ENCODE results near the gene PLCB2. TPM values are rescaled to one million over a fixed set of nuclear protein-coding genes. Genes with fewer than 3 reads are reported as not detected.

Gene PLCB2
- total RNA-seq, 4 donors from 2014 or later = 1.5 to 13.5 (median 8.8) TPM

GRCh38 chr15:40248006-40248783, 59.5 kb downstream of the PLCB2 start:
- Histone ChIP-seq H3K4me3 (no peak overlapping the region), H3K9me3 (no peaks in the 10 kb centered on the region), H3K27ac (no peak overlapping the region), H3K36me3 (no peaks in the 10 kb centered on the region), H3K4me1 (peaks cover 0 to 17% (median 8%) of the 10 kb centered on the region in 3 donors), H3K27me3 (peaks cover 11% of the 10 kb centered on the region)
- 20 to 53% methylated on average over 1 to 6 of the region's 17 CpGs for WGBS, 2 donors (ENCODE audit: low coverage in 1 of 2)
- ATAC-seq = no peak
- TF ChIP-seq CTCF (IDR thresholded peaks at IDR 0.05) = no peak
- TF ChIP-seq POLR2AphosphoS5 (IDR thresholded peaks at IDR 0.05) = no peak
- no peak for TF ChIP-seq POLR2A (IDR thresholded peaks at IDR 0.05)
- TF ChIP-seq EP300 (IDR thresholded peaks at IDR 0.05) = no peak

DNA sequence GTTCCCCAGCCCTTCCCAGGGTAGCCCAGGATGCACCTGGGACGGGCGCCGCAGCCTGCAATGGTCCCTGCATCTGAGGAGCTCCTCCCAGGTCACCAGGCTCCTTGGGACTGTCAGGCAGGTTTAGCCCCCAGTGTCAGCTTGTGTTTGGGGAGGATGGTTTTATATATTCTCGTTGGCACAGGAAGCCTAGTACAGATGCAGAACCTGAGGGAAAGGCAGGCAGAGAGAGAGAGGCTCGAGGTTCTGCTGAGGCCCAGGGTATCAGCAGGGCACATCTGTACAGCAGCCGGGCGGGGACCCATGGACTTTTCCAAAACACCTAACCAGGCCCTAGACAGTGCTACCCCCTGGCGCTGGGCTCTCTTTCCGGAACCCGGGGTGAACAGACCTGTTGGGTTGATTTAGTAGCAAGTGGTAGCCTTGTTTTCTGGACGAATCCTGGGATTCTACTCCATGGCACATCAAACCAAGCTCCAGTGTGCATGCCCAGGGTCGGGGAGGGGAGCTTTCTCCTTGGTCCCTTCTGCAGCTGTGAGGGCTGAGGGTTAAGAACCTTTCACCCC, 60.2 kb downstream of the PLCB2 start:
- H3K27me3 ChIP-seq = peaks cover 4% of the 10 kb centered on the region
- ATAC-seq = no peak
- H3K36me3 ChIP-seq = no peaks in the 10 kb centered on the region
- peaks cover 0 to 10% (median 3%) of the 10 kb centered on the region in 3 donors for H3K4me1 ChIP-seq
- TF ChIP-seq POLR2AphosphoS5 (IDR thresholded peaks at IDR 0.05) (no peak), EP300 (IDR thresholded peaks at IDR 0.05) (no peak), CTCF (IDR thresholded peaks at IDR 0.05) (no peak), POLR2A (IDR thresholded peaks at IDR 0.05) (no peak)
- H3K9me3 ChIP-seq = no peaks in the 10 kb centered on the region
- WGBS, 2 donors (ENCODE audit: low coverage in 1 of 2) = 93 to 97% methylated on average over 3 to 6 of the region's 12 CpGs
- no peak overlapping the region for H3K27ac ChIP-seq
- no peak overlapping the region for H3K4me3 ChIP-seq

DNA sequence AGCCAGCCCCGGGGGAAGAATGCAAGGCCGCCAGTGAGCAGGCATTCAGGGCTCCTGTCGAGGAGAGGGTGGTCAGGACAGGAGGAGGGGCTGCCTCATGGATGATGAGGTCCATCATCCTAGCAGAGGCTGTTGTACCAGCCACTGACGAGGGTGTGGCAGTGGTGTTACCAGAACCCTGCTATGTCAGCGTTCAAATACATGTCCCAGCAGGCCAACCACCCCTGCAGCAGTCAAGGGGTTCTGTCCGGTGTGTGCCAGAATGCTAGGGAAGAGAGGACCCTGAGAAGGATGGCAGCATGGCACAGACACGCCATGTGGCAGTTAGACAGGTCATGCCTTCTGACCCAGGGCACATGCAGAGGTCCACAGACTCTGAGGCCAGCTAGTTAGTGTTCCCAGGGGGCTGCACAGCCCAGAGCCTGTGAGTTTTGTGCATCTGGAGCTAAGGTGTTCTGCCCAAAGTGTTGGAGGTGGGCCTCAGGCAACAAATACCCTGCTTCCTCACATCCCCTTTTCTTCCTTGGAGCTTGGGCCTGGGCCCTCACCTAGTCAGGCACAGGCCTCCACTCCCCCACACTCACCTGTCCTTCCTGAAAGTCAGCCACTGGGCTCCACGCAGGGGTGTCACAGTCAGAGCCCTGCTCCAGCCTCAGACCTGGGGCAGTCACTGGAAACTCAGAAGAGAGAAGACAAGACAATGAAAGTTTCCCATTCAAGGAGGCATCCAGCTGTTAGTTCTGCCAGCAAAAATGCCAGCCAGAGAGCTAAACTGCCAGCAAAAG, 61.0 kb downstream of the PLCB2 start:
- no CpG with 5 or more reads among the region's 8 CpGs for WGBS, 2 donors (ENCODE audit: low coverage in 1 of 2)
- no peak for ATAC-seq
- Histone ChIP-seq H3K36me3 (no peaks in the 10 kb centered on the region), H3K4me3 (no peak overlapping the region), H3K4me1 (peaks cover 0 to 5% (median 0%) of the 10 kb centered on the region in 3 donors), H3K27me3 (no peaks in the 10 kb centered on the region), H3K27ac (no peak overlapping the region), H3K9me3 (no peaks in the 10 kb centered on the region)
- TF ChIP-seq POLR2A (IDR thresholded peaks at IDR 0.05) = no peak
- no peak for TF ChIP-seq CTCF (IDR thresholded peaks at IDR 0.05)
- TF ChIP-seq EP300 (IDR thresholded peaks at IDR 0.05) = no peak
- no peak for TF ChIP-seq POLR2AphosphoS5 (IDR thresholded peaks at IDR 0.05)

DNA sequence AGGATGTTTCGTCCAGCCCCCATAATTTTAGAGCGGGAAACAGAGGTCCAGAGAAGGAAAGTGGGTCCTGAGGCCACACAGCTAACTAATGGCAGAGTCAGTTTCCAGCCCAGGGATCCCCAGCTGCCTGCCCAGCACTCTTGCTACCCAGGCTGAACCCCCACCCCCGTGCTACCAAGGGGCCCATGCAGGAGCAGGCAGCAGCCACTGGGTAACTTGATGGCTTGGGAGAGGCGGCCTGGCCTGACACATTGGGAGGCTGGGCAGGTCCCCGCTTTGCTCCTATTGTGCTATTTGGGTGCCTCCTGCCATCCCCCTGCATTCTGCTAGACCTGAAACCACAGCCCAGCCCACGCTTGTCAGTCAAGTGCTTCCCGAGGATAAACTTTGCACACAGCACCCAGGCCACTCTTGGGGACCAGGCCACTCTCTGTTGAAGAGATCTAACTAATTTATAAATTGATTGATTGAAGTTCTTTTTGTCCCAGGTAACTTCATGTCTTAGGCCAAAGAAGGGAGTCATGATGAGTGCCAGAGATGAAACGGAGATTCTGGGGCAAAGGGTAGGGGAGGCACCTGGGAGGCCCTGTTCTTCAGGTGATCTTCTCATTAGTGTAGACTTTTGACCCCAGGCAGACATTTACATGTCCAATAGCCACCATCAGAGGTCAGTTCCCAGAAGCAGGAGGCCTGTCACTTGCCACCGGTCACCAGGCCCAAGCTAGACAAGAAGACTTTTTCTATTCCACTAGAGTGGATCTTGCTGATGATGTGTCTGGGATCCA, 61.9 kb downstream of the PLCB2 start:
- Histone ChIP-seq H3K4me1 (peaks cover 0 to 5% (median 0%) of the 10 kb centered on the region in 3 donors), H3K27ac (no peak overlapping the region), H3K9me3 (no peaks in the 10 kb centered on the region), H3K36me3 (no peaks in the 10 kb centered on the region), H3K4me3 (no peak overlapping the region), H3K27me3 (no peaks in the 10 kb centered on the region)
- TF ChIP-seq POLR2AphosphoS5 (IDR thresholded peaks at IDR 0.05) = no peak
- ATAC-seq = no peak
- 87 to 89% methylated on average over 4 to 6 of the region's 9 CpGs for WGBS, 2 donors (ENCODE audit: low coverage in 1 of 2)

All from gastroesophageal sphincter (tissue), 4 donors.